Testis (tissue), 5 donors: ENCODE data around the gene ZFAND5. TPM values are rescaled to one million over a fixed set of nuclear protein-coding genes. Genes with fewer than 3 reads are reported as not detected.

ENCODE experiments used
- DNase-seq: peaks from one replicate; pipeline ENCODE4 v3.0.0-alpha.2; 2019
- H3K27ac ChIP-seq, 2 donors: fragments of 200-600 bp; sonication (generic); one replicate each; pipeline ENCODE4 v1.5.1; 2019
- H3K27me3 ChIP-seq: fragments of 200-600 bp; sonication (generic); one replicate; pipeline ENCODE4 v1.5.1; 2019
- H3K36me3 ChIP-seq: fragments of 200-600 bp; sonication (generic); one replicate; pipeline ENCODE4 v1.5.1; 2017; ENCODE audit warnings: low read depth; ENCODE audit errors: missing control alignments
- H3K4me1 ChIP-seq: fragments of 200-600 bp; sonication (generic); one replicate; pipeline ENCODE4 v1.5.1; 2019
- H3K4me3 ChIP-seq, 2 donors: fragments of 200-600 bp; sonication (generic); one replicate each; pipeline ENCODE4 v1.5.1; 2017 to 2019
- H3K9me3 ChIP-seq: fragments of 200-600 bp; sonication (generic); one replicate; pipeline ENCODE4 v1.5.1; 2017
- CTCF ChIP-seq, 3 experiments: fragments of 450-650 bp in 2 of 3; fragments of 200-600 bp in 1 of 3; sonication (generic) in 1 of 3; IDR thresholded peaks; one replicate each; pipeline ENCODE4 v1.5.1; 2016 to 2019; ENCODE audit warnings: antibody characterized with exemption in 3 of 3, mild to moderate bottlenecking in 2 of 3, moderate library complexity in 1 of 3
- POLR2A ChIP-seq: fragments of 450-650 bp; IDR thresholded peaks from one replicate; pipeline ENCODE4 v1.6.1; 2017; ENCODE audit warnings: antibody characterized with exemption, mild to moderate bottlenecking, moderate library complexity
- WGBS, 2 donors: methylation state at CpG; one replicate each; pipeline ENCODE4 v1.1.5; 2018; 5-methylcytosine and 5-hydroxymethylcytosine counted together
- intact Hi-C: fragments of 100-400 bp; cut with DNase I; formaldehyde crosslinking; loops from one replicate; pipeline ENCODE4 v1.15.1; 2023; ENCODE audit warnings: low total_unique reads
- long read RNA-seq, 2 donors: transcript quantifications; one replicate each; lab custom pipeline, GENCODE V29; 2026
- polyA plus RNA-seq: library from polyadenylated mRNA; stranded (reverse); fragments of 350-450 nt; fragmentation: Illumina TruSeq; extraction: RNeasy Lipid Tissue Mini Kit (QIAGEN cat#74804); gene quantifications from one replicate; pipeline ENCODE4 v1.2.3, GENCODE V29; 2014; ENCODE audit warnings: low read depth, low replicate concordance; ENCODE audit not compliant: insufficient read depth
- total RNA-seq, 2 donors: library from RNA; depleted of rRNA; stranded (reverse); fragments of >200 nt; gene quantifications; one replicate each; pipeline ENCODE4 v1.2.3, GENCODE V29; 2016

Gene ZFAND5
- total RNA-seq, result 100 to 1,000 TPM; 313 to 314 TPM
- polyA plus RNA-seq, result 251 TPM
- long read RNA-seq, donor 1, full-length matches to known transcripts, result 79 of 153 reads
- long read RNA-seq, donor 1, partial matches to known transcripts, result 68 of 153 reads
- long read RNA-seq, donor 1, other reads (novel, unspliced or antisense), result 6 of 153 reads
- long read RNA-seq, donor 2, transcript ZFAND5-204 (6 exons, 2,686 nt), result minor isoform, 15 of 81 reads
- long read RNA-seq, donor 2, transcript ZFAND5-205 (7 exons, 2,785 nt), result major isoform, 20 of 81 reads
- long read RNA-seq, donor 2, partial matches to known transcripts, result 38 of 81 reads
- long read RNA-seq, donor 2, other reads (novel, unspliced or antisense), result 0 of 81 reads

GRCh38 chr9:72364679-72365524 is at the start of gene ZFAND5:
Gene ZFAND5 (minus strand): TSS chr9:72365208. CDS start chr9:72360778, 4,430 bp downstream.
- peak in 1 of 3 experiments; percentile 18 for TF ChIP-seq CTCF (IDR thresholded peaks at IDR 0.05)
- TF ChIP-seq POLR2A, result peak; percentile 99
- intact Hi-C loops, result no loop called here
- no peaks in the 10 kb centered on the region for H3K27me3 ChIP-seq
- H3K4me3 ChIP-seq, result peak within 1 kb of the TSS; percentile 92 to 97
- WGBS, 2 donors, result 0% methylated on average over 34 to 77 of the region's 110 CpGs
- peaks cover 13% of the 10 kb centered on the region for H3K4me1 ChIP-seq
- H3K9me3 ChIP-seq, result no peaks in the 10 kb centered on the region
- DNase-seq, result peak; percentile 99
- H3K27ac ChIP-seq, result peak within 1 kb of the TSS; percentile 100
- no peaks in the 10 kb centered on the region for H3K36me3 ChIP-seq

- no peaks in the 10 kb centered on the region for H3K27me3 ChIP-seq
- H3K36me3 ChIP-seq, result no peaks in the 10 kb centered on the region
- H3K9me3 ChIP-seq, result no peaks in the 10 kb centered on the region
- no peak overlapping the region for H3K27ac ChIP-seq
- WGBS, 2 donors, result 94 to 96% methylated on average over 2 of the region's 2 CpGs
- DNase-seq, result no peak
- intact Hi-C loops, result no loop called here
- no peak for TF ChIP-seq CTCF (IDR thresholded peaks at IDR 0.05)
- no peak for TF ChIP-seq POLR2A
- no peak overlapping the region for H3K4me3 ChIP-seq
- no peaks in the 10 kb centered on the region for H3K4me1 ChIP-seq
Measured at GRCh38 chr9:72412483-72413040, 47.6 kb upstream of the ZFAND5 start.

- Histone ChIP-seq H3K9me3 (no peaks in the 10 kb centered on the region), H3K4me1 (no peaks in the 10 kb centered on the region), H3K27ac (no peak overlapping the region), H3K36me3 (no peaks in the 10 kb centered on the region), H3K27me3 (no peaks in the 10 kb centered on the region), H3K4me3 (no peak overlapping the region)
- TF ChIP-seq CTCF (IDR thresholded peaks at IDR 0.05) (no peak), POLR2A (no peak)
- 93 to 95% methylated on average over 1 of the region's 1 CpG for WGBS, 2 donors
- no peak for DNase-seq
- intact Hi-C loops, result no loop called here
Measured at GRCh38 chr9:72410214-72410613, 45.2 kb upstream of the ZFAND5 start.

- no peak for DNase-seq
- Histone ChIP-seq H3K27ac (peak overlapping the region in 1 of 2 donors; percentile 6), H3K27me3 (no peaks in the 10 kb centered on the region), H3K4me3 (no peak overlapping the region), H3K9me3 (no peaks in the 10 kb centered on the region), H3K36me3 (no peaks in the 10 kb centered on the region), H3K4me1 (no peaks in the 10 kb centered on the region)
- intact Hi-C loops, result no loop called here
- WGBS, 2 donors, result 58 to 62% methylated on average over 2 of the region's 2 CpGs
- no peak for TF ChIP-seq POLR2A
- no peak for TF ChIP-seq CTCF (IDR thresholded peaks at IDR 0.05)
Measured at GRCh38 chr9:72407114-72407513, 42.1 kb upstream of the ZFAND5 start.
